Activated CD8-positive, alpha-beta memory T cell treated with anti-CD3 and anti-CD28 coated beads, Interleukin-2, amount 50 U/mL, for 24 hours (primary cell): ENCODE data around the gene CREBBP.

Experiments
- DNase-seq: peaks from one replicate; pipeline ENCODE4 v3.0.0-alpha.2; 2020; ENCODE audit errors: extremely low read depth

The CREBBP gene

DNA sequence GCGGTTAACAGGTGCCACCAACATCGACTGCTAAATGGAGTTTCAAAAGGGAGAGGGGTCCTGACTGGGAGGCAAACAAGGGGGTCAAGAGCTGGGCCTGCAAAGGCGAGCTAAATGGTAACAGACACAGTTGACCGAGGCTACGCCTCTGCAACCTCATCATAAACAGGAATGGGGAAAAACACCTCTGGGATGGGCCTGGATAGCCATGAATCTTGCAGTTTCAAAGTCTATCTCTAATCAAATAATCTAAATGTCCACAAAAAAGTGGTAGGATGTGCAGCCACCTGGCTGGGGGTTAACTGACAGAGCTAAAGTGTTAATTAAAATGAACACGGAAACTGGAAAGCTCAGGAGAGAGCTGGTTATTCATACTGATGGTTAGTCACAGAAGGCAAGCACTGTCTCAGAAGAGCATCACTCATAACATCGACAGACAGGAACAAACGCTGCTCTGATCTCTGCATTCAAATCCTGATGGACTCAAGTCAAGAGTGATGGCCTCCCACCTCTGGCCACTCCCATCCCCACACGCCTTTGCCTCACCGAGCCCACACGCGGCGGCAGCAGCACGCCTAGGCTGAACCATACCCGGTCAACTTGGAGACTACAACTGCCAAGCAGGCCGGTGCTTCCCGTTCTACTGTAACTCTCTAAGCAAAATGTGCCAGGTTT lies 56.3 kb downstream of the CREBBP start:
- no peak for DNase-seq

DNA sequence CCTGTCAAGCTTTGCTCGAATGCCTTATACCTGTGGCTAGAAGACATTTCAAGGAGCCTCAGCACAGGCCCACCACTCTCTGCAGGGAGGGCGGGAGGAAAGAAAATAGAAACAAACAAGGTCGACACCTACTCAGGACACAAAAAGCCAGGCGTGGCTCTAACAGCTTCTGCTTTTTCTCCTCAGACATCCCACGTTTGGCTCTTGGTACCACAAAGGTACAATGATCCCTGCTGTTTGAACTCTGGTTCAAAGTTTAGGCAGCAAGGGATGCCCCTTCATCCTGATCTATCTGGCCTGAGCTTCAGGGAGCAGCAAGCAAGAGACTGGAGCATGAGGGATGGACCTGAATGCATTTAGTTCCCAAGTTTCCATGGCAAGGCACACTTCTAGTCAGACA lies 57.1 kb downstream of the CREBBP start:
- DNase-seq = no peak

DNA sequence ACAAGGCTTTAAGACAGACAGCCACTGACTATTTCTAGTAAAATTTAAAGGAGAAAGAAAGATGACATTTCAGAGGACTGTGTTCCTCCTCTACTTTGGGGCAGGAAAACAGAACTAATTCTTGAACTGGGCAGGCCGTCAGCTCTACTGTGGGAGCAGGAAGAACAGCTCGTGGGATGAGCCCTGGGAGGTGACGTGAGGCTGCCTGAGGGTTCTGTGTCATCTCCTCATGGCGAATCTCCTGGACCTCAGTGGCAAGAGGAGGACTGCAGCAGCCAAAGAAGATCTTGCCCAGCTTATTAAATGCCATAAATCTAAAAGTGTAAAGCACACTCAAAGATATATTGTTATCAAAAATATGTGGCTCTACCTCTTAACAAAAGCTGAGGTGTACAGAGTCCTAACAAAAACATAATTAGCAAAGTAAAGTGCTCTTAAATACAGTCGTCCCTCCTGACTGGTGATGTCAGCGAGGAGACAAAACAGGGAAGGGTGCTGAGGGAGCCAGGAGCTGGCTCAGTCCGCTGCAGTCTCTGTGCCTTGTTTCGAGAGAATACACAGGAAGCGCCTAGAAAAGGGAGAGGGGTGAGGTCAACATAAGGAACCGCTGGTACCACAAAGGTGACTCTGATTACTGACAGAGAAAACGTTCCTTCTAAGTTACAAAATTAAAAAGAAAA lies 58.0 kb downstream of the CREBBP start:
- DNase-seq = no peak

DNA sequence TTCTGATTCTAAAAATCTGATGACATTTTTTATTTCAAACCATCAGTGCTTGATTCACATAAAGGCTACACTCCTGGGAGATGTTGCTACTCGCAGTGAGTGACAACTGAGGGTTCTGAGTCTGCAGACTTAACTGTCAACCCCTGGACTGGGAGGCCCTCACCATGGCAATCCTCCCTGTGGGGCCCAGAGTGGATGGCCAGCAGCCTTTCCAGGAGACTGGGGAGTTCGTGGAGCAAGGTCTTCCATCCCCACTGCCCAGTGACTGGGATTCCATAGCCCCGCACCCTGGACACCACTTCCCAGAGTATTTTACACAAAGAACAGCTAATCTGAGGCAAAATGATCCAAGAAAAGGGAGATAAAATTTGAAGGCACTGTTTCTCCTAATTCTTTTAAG lies 59.3 kb downstream of the CREBBP start:
- DNase-seq = no peak

DNA sequence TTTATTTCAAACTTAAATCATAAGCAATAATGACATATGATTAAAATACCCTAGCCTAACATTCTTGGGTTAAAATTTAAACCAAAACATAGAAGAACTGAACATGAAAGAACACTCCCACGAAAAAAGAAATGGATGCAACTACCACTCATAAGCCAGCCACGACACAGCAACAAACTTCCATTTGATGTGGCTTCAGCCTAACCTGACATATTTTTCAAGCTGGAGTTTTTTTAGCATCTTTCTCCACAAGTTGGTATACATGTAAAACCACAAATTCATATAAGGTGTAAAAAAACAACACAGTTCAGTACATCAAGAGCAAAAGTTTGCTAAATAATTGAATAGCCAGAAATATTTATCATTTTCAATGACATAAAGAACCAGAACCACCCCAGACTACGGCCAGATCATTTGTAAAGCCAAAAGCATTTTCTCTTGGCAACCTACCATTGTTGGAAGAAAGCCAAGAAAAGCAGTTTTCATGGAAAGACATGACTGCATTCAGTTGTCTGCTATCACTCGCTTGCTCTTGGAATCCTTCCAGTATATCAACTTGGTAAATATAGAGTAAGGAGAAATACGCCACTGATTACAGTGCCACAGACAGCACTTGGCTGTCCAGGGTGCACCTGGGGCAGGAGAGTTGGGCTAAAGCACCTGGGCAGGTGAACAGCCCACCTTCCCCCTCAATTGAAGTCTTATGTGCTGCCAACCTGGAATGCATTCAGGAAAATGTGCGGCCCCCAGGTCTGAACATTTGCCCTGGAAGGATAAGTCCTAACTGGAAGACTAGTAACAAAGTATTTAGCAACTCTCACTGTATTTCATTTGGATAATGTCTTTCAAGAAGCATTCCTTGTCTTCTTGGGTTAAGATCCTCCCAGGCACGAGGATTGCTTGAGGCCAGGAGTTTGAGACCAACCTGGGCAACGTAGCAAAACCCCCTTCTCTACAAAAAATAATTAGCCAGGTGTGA lies 60.5 kb downstream of the CREBBP start:
- no peak for DNase-seq

DNA sequence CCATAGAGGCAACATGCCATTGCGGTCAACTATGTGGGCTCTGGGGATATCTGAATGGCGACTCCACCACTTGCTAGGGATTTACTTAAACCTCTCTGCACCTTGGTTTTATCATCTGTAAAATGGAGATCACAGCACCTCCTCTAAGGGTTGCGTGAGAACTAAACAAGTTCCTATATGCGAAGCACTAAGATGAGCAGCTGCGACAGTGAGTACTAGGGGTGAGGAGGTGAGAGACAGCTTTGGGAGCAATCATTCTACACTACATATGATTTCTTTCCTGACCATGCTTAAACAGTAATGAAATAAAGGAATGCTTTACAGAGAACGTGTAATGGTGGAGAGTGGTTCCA lies 61.4 kb downstream of the CREBBP start:
- DNase-seq = no peak

DNA sequence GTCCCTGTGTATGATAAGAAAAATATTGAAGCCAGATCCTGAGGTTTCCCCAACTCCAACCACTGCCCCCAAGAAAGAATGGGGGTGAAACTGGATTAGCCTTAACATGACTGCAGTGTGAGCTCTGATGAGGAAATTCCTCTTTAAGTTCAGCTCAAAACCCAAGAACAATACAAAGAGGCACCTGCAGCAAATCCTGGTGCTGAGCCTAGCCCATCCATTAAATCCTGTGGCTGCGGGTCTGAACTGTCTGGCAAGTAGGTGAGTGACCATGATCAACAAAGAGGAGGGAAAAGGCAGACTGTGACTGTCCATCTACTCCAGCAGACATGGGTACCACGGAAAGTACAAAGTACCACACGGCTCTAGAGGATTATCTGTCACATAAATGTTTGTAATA lies 64.2 kb downstream of the CREBBP start:
- DNase-seq = no peak

DNA sequence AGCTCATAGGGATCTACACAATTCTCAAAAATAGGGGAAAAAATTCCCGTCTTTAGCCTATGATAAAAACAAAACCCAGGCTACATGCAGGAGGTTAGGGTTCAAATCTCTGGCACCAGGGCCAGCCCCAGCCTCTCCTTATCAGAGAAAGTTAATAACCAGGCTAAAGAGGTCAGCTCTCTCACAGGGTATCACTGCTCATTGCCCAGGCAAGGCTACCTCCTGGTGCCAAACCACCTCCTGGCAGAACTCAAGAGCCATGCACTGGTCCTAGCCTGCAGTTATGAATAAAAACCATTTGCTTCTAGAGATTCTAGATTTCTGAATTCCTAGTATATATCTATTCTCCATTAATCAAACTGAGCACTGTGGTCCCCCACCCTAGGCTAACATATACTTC lies 65.8 kb downstream of the CREBBP start:
- DNase-seq = no peak

DNA sequence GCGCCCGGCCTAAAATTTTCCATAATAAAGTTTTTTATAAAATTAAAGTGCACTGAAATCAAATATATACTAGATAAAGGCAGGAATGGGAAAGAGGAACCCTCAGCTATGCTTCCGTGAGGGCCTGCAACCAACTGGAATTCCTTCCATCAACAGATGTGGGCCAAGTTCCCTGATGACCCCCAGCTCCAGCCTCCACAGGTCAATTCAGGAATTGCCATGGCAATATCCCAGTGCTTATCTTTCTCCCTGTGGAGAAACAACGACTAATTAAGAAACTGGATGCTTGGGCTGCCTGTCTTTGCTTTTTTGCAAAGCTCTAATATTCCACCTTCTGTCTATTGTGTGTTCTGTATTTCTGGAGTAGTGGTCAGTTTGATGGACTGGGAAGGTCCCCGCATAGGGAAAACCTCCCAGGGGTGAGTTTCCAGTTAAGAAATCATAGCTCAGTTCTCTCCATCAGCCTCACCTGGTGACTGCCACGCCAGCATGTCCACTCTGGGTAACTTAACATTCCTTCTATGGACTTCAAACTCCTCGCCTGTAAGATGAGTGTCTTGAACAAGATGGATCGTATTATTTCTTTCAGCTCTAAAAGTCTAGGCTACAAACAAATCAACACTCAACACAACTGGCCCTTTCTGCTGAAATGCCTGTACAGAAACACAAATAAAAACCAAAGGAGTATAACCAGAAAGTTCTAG lies 67.9 kb downstream of the CREBBP start:
- DNase-seq = no peak

DNA sequence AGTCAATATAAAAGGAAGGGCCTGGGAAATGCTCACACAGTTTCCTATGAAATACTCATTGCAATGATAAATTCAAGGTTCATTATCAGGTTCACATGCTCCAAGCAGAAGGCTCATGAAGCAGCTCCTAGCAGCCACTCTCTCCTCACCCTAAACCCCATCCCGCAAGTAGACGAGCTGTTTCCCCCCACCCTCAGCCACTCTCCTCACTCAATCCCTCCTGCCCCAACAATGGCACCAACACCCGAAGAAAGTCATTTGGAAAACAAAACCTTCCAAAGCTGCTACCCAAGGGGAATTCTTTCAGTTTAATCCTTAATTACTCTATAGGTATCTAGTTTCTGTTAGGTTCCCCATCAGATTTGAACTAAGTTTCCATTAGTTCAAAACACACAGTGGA lies 69.7 kb downstream of the CREBBP start:
- DNase-seq = no peak

DNA sequence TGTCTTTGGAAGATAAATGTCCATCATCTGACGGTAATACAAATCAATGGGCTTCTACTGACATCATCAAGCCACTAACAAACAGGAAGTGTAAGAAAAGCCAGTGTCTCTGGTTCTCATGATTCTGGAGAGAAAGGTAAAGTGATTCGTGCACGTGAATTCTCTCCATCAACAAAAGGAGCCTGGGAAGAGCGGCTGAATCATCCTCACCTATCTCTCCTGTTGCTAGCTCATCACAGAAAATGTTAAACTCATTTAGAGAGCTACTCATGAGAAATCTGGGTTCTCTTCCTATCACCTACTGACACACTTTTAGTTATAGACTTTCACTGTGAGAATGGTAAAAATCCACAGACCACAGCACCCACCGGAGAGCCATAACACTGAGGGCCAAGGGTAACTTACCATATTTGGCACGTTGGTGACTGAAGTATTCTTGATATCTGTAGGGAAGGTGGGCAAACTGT lies 70.3 kb downstream of the CREBBP start:
- DNase-seq = no peak

DNA sequence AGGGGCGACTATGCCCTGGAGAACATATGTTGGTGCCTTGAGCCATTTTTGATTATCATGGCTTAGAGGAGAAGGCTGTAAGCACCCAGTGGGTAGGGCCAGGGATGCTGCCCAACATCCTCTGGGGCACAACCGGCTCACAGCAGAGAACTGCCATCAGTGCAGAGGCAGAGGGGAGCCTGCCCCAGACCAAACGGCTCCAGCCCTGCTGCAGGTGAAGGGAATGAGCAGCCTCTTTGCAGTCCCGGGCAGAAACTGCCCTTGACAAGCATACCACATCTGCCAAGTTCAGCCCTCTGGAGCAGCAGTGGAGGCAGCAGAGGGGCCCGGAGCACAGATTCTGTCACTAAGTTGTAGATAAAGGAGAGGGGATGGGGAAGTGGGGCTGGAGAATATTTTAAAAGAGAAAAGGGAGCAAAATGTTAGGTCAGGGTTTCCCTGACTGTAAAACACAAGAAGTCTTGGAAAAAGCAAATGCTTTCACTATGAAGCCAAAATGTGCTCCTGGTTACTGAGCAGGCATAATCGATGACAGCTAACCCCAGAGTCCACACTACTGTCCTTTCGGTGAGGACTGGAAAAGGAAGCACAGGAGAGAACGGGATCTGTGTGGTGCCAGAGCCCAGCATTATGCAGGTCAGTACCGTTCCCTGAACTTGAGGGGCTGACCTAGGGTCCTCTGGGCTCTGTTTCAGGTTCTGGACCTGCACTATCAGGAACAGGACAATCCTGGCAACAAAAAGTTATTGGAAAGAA lies 72.0 kb downstream of the CREBBP start:
- DNase-seq = no peak

DNA sequence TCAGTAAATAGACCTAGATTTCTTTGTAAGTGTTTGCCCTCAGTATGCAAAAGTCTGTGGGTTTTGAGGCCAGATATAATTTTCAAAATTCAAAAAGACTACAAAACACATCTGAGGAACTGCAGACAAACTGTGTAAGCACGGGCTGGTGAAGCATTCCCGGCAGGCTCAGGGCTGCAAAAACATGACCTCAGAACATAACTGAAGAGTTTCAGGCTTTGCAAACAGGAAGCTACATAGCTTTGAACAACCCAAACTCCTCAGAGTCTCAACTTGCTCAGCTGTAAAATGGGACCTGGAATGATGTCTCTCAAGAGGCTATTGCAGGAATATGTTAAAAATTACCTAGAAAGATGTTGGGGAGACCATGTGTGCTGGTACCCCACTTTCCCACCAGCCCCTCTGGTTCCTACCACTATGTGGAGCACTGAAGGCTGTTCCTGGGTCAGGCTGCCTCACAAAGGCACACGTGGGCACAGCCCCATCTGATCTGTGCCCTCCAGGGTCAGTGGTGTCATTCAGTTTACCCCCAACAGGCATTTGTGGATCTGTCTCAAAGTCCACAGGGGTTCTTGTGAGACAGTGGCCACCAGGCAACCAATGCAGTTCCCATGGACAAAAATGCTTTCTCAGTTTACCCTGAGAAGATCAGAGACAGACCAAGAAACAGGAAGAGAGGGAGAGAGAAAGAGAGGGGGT lies 72.9 kb downstream of the CREBBP start:
- DNase-seq = no peak

DNA sequence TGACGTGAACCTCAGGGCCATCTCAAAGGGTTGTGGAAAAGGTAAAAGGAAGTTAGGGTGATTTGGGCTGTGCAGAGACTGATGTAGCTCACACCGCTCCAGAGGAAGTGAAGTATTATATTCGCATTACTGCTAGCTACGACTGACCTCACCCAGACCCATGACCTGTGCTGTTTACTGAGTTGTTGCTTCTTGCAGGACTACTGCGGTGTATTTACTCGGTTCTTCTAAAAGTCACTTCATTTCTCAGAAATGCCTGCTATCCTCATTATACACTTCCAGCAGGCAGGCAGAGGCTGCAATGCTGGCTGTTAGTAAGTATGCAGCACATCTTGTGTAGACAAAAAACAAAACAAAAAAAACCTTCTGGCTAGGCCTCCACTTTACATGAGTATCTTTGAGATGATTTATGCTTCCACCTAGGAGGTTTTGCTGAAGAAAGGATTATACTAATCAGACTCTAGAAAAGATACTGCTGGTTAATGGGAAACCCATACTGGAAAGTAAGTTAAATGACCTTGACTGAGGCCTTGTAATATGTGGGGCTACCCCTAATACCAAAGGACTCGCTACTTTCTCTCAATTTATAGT lies 76.0 kb downstream of the CREBBP start:
- no peak for DNase-seq

DNA sequence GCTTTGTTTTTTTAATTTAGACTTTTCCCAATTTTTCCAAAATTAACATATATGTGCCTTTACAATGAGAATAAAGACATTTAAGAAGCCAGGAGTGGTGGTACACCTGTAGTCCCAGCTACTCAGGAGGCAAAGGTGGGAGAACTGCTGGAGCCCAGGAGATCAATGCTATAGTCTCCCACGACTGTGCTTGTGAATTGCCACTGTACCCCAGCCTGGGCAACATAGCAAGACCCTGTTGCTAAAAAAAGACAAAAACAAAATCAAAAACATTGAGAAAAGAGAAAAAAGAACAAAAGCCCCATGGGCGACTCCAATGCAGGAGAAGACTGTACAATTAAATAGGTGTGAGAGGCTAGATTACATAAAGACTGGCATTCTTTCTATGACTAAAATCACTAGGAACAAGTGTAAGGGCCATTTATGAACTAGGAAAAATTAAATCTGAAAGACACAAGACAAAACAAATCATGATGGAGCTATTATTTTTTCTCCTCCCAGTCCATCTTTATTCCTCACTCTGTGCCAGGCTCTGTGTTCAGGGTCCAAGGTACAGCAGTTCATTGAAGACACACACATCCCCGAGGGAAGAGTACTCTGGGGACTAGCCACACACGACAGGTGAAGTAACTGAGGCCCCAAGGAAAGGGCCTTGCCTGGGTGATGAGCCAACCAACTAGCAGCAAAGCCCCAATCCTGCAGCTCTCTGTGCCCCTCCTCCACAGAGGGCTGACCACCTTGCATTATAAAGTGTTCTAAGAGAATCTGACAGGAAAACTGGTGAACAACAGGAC lies 79.8 kb downstream of the CREBBP start:
- DNase-seq = no peak

DNA sequence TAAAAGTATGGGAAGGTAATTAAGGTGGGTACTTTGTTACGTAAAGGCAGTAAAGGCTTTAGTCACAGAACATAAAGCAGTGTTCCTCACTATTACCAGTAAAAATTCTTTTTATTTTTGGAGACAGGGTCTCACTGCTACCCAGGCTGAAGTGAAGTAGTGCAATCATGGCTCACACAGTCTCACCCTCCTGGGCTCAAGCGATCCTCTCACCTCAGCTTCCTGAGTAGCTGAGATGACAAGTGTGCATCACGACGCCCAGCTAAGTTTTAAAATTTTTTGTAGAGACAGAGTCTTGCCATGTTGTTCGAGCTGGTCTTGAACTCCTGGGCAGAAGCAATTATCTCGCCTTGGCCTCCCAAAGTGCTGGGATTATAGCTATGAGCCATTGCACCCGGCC lies 80.5 kb downstream of the CREBBP start:
- no peak for DNase-seq

DNA sequence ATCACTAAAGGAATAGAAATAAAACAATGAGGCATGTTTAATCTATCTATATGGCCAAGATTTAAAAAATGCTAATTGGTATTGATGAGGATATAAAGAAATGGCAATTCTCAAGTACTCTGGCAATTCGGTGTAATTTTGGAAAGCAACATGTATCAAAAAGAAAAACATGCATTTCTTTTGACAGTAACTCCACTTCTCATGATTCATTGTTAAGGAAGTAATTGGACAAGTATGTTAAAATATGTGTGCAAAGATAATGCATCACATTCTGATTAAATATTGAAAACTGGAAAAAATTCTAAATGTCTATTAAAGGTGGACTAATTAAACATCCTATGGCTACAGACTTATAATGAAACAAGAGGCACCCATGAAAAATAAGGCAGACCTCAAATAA lies 81.2 kb downstream of the CREBBP start:
- DNase-seq = no peak

DNA sequence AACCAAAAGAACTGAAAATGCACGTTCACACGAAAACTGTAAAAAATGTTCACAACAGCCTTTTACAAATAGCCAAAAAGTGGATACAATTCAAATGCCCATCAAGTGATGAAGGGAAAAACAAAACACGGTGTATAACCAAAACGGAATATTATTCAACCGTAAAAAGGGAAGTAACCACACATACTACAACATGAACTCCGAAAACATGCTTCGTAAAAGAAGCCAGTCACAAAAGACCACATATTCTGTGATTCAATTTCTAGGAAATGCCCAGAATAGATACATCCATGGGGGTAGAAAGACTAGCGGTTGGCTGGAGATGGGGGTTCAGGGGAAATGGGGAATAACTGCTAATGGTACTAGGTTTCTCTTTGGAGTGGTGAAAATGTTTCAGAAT lies 81.7 kb downstream of the CREBBP start:
- DNase-seq = no peak
